ENCODE data around the gene PIR. TPM values are rescaled to one million over a fixed set of nuclear protein-coding genes. Genes with fewer than 3 reads are reported as not detected.

Gene PIR
- total RNA-seq, 1 donor from 2014 or later, result 13.0 TPM

- Histone ChIP-seq H3K4me1 (peaks cover 40% of the 10 kb centered on the region), H3K4me3 (no peak overlapping the region), H3K27me3 (ENCODE audit: low read depth) (no peaks in the 10 kb centered on the region), H3K36me3 (peaks cover 4% of the 10 kb centered on the region), H3K27ac (replicated peaks) (peak overlapping the region; percentile 69), H3K9me3 (replicated peaks) (no peaks in the 10 kb centered on the region)
- TF ChIP-seq, protein P1, sequence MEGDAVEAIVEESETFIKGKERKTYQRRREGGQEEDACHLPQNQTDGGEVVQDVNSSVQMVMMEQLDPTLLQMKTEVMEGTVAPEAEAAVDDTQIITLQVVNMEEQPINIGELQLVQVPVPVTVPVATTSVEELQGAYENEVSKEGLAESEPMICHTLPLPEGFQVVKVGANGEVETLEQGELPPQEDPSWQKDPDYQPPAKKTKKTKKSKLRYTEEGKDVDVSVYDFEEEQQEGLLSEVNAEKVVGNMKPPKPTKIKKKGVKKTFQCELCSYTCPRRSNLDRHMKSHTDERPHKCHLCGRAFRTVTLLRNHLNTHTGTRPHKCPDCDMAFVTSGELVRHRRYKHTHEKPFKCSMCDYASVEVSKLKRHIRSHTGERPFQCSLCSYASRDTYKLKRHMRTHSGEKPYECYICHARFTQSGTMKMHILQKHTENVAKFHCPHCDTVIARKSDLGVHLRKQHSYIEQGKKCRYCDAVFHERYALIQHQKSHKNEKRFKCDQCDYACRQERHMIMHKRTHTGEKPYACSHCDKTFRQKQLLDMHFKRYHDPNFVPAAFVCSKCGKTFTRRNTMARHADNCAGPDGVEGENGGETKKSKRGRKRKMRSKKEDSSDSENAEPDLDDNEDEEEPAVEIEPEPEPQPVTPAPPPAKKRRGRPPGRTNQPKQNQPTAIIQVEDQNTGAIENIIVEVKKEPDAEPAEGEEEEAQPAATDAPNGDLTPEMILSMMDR (IDR thresholded peaks at IDR 0.05; ENCODE audit: borderline replicate concordance), result no peak
- peak; percentile 33 for DNase-seq
- intact Hi-C loops (cut with micrococcal nuclease), result no loop called here
Observed at GRCh38 chrX:15404401-15405096, 88.6 kb downstream of the PIR start.

DNA sequence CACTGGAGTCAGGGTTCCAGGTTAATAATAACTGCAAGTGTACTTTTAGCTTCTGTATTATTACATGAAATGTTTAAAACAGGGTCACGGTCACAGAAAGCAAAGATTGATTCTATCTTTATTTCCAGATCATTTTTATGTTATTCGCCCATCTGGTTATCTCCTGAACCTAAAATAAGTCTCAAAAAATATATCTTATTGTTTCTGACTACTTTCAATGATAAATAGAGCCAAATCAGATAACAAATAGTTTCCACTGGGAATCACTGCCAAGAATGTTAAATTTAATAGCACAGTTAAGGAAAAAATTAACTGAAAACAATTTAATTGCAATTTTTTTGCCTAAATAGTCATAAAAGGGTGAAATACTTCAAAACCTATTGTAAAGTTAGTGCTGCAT is 91.8 kb downstream of the PIR start:
- Histone ChIP-seq H3K27me3 (ENCODE audit: low read depth) (no peaks in the 10 kb centered on the region), H3K9me3 (replicated peaks) (no peaks in the 10 kb centered on the region), H3K27ac (replicated peaks) (peak overlapping the region; percentile 30), H3K4me1 (peaks cover 39% of the 10 kb centered on the region), H3K36me3 (no peaks in the 10 kb centered on the region), H3K4me3 (no peak overlapping the region)
- intact Hi-C loops (cut with micrococcal nuclease), result no loop called here
- TF ChIP-seq, protein P1 (IDR thresholded peaks at IDR 0.05; ENCODE audit: borderline replicate concordance), result no peak
- no peak for DNase-seq

GRCh38 chrX:15399962-15400391 is 93.2 kb downstream of the PIR start:
- no peak overlapping the region for H3K4me3 ChIP-seq
- TF ChIP-seq, protein P1 (IDR thresholded peaks at IDR 0.05; ENCODE audit: borderline replicate concordance), result no peak
- no peak for DNase-seq
- no peaks in the 10 kb centered on the region for H3K9me3 ChIP-seq (replicated peaks)
- H3K27me3 ChIP-seq (ENCODE audit: low read depth), result no peaks in the 10 kb centered on the region
- no peaks in the 10 kb centered on the region for H3K36me3 ChIP-seq
- no peak overlapping the region for H3K27ac ChIP-seq (replicated peaks)
- peaks cover 39% of the 10 kb centered on the region for H3K4me1 ChIP-seq
- intact Hi-C loops (cut with micrococcal nuclease), result no loop called here

GRCh38 chrX:15398874-15399273 is 94.3 kb downstream of the PIR start:
- intact Hi-C loops (cut with micrococcal nuclease), result no loop called here
- TF ChIP-seq, protein P1 (IDR thresholded peaks at IDR 0.05; ENCODE audit: borderline replicate concordance), result no peak

DNA sequence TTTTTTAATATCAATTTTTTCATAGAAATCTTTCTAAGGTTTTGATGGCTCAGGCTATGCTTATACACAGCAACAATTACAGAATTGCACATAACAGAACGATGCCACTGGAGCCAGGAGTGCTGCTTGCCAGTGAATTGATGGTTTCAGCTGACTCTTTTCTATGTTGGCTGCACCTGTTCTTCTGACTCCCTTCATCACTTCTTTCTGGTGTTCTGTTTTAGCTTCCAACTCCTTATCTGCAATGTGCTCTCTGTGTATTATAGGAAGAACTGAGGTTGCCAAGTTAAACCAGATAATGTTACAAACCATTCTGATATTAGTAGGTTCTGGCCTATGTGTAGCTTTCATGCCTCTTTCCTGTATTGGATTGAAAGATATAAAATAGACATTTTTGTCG is 97.3 kb downstream of the PIR start:
- H3K27ac ChIP-seq (replicated peaks), result peak overlapping the region; percentile 56
- peaks cover 19% of the 10 kb centered on the region for H3K4me1 ChIP-seq
- TF ChIP-seq, protein P1 (IDR thresholded peaks at IDR 0.05; ENCODE audit: borderline replicate concordance), result no peak
- intact Hi-C loops (cut with micrococcal nuclease), result no loop called here
- no peak overlapping the region for H3K4me3 ChIP-seq
- no peak for DNase-seq
- H3K36me3 ChIP-seq, result no peaks in the 10 kb centered on the region
- no peaks in the 10 kb centered on the region for H3K27me3 ChIP-seq (ENCODE audit: low read depth)
- H3K9me3 ChIP-seq (replicated peaks), result no peaks in the 10 kb centered on the region

More at GRCh38 chrX:15398874-15399273, 94.3 kb downstream of the PIR start:
- Histone ChIP-seq H3K4me3 (no peak overlapping the region), H3K27ac (replicated peaks) (no peak overlapping the region), H3K27me3 (ENCODE audit: low read depth) (no peaks in the 10 kb centered on the region), H3K4me1 (peaks cover 33% of the 10 kb centered on the region), H3K36me3 (no peaks in the 10 kb centered on the region), H3K9me3 (replicated peaks) (no peaks in the 10 kb centered on the region)
- DNase-seq, result no peak

Data from left ventricle myocardium inferior (tissue), 1 donor.